Astrocyte of the spinal cord (primary cell): Measurements from ENCODE around the gene AP1G2.

Source experiments
- DNase-seq: peaks from one replicate; pipeline ENCODE4 v3.0.0; 2011; ENCODE audit warnings: low read depth, low spot score
- H3K4me3 ChIP-seq: 2 replicates; pipeline ENCODE4 v1.5.1; 2011; ENCODE audit warnings: low read depth, mild to moderate bottlenecking, low read length, moderate library complexity
- CTCF ChIP-seq: IDR thresholded peaks from 2 replicates; pipeline ENCODE4 v1.5.1; 2012; ENCODE audit warnings: low read depth, mild to moderate bottlenecking, low read length, inconsistent platforms
- in situ Hi-C: cut with HindIII; loops from 2 replicates; pipeline ENCODE4 v1.10.0; 2017; ENCODE audit warnings: low sequenced_read_pairs

Gene AP1G2

GRCh38 chr14:23577710-23578392 lies 10.3 kb upstream of the AP1G2 start:
- no peak overlapping the region for H3K4me3 ChIP-seq
- in situ Hi-C loops = no loop called here
- no peak for DNase-seq
- no peak for TF ChIP-seq CTCF

- no peak for TF ChIP-seq CTCF
- DNase-seq = no peak
- in situ Hi-C loops = no loop called here
- no peak overlapping the region for H3K4me3 ChIP-seq
These were observed 9.6 kb upstream of the AP1G2 start for GRCh38 chr14:23577004-23577681.

GRCh38 chr14:23573384-23574015 lies 5.9 kb upstream of the AP1G2 start:
- in situ Hi-C loops = no loop called here
- no peak for DNase-seq
- H3K4me3 ChIP-seq = no peak overlapping the region
- TF ChIP-seq CTCF = no peak

- in situ Hi-C loops = no loop called here
- DNase-seq = no peak
- no peak for TF ChIP-seq CTCF
- H3K4me3 ChIP-seq = no peak overlapping the region
These were observed 5.2 kb upstream of the AP1G2 start for GRCh38 chr14:23572836-23573235.

GRCh38 chr14:23572524-23572828 lies 4.9 kb upstream of the AP1G2 start:
- in situ Hi-C loops = no loop called here
- no peak for TF ChIP-seq CTCF
- DNase-seq = no peak
- no peak overlapping the region for H3K4me3 ChIP-seq

- TF ChIP-seq CTCF = no peak
- in situ Hi-C loops = no loop called here
- no peak overlapping the region for H3K4me3 ChIP-seq
- DNase-seq = no peak
These were observed 4.3 kb upstream of the AP1G2 start for GRCh38 chr14:23571701-23572523.
